GM18861 (cell line): ENCODE measurements around the gene RHOBTB3.
A peak's percentile ranks its signal among the peaks of the same experiment; 100 is the strongest.
"Not testable (repeated sequence)": the region's sequence is repeated elsewhere in the genome, so short reads cannot be mapped to it uniquely, and the experiment has no call there.

Experiments used
- ATAC-seq: cut with Tn5 transposase; IDR thresholded peaks from one replicate; pipeline ENCODE4 v1.9.1; 2021; ENCODE audit not compliant: unreplicated experiment

RHOBTB3 gene, protein sequence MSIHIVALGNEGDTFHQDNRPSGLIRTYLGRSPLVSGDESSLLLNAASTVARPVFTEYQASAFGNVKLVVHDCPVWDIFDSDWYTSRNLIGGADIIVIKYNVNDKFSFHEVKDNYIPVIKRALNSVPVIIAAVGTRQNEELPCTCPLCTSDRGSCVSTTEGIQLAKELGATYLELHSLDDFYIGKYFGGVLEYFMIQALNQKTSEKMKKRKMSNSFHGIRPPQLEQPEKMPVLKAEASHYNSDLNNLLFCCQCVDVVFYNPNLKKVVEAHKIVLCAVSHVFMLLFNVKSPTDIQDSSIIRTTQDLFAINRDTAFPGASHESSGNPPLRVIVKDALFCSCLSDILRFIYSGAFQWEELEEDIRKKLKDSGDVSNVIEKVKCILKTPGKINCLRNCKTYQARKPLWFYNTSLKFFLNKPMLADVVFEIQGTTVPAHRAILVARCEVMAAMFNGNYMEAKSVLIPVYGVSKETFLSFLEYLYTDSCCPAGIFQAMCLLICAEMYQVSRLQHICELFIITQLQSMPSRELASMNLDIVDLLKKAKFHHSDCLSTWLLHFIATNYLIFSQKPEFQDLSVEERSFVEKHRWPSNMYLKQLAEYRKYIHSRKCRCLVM

DNA sequence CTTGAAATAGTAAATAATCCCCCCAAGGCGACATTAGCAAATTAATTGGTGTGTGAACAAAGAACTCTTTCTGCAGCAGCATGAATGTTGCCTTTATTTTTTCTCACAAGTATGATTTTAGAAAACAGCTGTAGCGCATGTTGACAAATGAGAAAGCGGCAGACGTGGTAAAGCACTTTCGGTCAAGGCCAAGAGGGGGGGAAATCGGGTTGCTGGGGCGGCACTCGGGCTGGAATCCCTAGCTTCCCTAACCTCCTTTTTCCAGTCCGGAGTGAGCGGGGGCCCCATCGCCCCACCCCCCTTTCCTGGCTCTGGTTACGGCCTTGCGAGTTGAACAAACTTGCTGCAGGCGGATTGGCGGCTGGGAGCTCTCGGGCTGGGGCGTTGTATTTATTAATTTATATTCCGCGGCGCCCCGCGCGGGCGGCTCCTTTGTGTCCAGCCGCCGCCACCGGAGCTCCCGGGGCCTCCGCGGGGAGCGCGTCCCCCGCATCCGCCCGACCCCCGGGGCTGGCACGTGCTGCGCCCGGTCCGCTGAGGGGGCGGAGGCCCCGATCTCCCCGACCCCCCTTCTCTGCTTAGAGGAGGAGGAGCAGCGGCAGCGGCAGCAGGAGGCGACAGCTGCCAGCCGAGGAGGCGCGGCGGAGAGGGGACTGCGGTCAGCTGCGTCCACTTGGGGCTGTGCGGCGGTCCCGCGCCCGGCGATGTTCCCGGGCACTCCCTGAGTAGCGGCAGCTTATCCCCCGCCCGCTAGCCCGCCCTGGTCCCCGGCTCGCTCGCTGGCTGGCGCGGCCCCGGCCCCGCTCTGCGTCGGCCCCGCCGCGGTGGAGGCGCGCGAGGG, at the start of gene RHOBTB3:
TSS of gene RHOBTB3 (plus strand) at position 607 of the 841 bp plus-strand sequence. CDS start 347 bp downstream, outside the sequence.
- ATAC-seq = peak; percentile 31

DNA sequence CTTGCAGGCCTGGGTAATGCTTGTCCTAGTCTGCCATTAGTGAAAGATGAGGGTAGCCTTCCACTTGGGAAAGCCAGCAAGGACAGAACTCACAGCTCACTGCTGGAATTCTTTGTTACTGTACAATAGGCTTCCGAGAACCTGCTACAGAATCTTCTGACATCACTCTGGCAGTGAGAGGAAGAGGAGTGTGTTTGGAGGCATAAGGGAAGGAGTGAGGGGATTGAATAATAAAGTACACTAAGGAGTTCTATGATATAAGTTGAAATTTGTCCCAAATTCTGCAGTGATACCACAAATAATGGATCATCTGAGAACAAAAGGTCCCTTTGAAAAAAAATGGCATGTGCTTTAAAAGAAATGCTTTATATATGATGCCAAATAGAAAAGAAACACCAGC, 48.2 kb upstream of the RHOBTB3 start, which contains the start of gene SPATA9:
TSS of gene SPATA9 (minus strand) at position 101 of the 400 bp plus-strand sequence. CDS start 137 bp downstream, outside the sequence.
- ATAC-seq = no peak

DNA sequence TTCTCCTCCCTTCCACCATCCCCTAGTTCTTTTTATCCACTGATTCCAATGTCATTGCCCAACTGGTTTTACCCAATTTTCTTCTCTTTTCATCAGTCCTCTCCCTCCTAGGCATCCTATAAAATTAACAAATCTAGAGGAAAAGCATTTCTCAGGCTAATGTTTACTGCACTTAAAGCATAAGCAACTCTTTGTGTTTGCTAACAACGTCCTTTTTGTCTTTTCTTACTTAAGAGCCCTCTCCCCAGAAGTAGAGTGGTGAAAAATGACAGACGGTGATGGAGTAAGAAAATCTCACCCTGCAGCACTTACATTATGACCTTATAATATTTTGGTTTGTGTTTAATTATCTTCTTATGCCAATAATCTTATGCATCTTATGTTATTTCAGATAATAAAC, 46.8 kb upstream of the RHOBTB3 start:
- no peak for ATAC-seq

DNA sequence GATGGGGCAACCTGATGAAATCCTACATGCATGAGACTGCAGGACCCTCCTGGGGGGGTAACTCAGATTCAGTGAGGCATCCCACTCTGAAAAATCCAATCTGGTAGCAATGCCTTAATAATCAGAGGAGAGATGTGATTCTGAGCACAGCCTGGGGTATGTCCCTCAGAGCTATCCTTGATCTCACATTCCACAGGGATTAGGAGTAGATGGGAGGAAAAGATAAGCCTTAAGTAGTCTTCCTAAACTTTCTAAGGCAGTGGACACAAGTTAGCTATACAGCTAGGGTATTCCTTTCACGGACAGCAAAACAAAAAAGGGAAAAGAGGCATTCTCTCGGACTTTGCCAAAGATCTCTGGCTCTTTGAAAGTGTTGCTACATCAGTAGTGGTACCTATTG, 44.5 kb upstream of the RHOBTB3 start:
- no peak for ATAC-seq

DNA sequence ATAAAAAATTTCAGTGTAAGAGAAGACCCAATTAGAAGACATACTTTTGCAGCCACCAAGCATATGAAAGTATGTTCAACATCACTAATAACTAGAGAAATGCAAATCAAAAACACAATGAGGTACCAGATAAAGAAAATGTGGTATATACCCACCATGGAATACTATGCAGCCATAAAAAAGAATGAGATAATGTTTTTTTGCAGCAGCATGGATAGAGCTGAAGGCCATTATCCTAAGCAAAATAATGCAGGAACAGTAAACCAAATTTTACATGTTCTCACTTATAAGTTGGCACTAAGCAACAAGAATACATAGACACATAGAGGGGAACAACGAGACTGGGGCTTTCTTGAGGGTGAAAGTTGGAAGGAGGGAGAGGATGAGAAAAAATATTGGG, 41.5 kb upstream of the RHOBTB3 start:
- ATAC-seq = no peak

DNA sequence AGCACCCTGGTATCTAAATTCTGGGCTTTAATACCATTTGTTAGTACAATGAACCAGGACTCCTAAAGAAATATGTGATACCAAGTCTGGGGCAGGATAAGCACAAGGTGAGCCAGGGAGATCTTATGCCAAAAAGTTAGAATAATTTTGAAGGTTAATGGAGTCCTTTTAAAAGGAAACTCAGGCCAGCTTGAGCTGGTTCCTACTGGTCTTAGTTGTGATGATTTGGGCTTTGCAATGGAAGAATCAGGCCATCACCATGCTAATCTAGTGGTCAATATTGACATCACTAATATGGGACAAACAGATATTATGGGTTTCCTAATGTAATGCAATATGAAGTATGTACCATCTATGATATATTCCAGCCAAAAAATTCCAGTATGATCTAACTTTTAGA, 40.8 kb upstream of the RHOBTB3 start:
- ATAC-seq = no peak

DNA sequence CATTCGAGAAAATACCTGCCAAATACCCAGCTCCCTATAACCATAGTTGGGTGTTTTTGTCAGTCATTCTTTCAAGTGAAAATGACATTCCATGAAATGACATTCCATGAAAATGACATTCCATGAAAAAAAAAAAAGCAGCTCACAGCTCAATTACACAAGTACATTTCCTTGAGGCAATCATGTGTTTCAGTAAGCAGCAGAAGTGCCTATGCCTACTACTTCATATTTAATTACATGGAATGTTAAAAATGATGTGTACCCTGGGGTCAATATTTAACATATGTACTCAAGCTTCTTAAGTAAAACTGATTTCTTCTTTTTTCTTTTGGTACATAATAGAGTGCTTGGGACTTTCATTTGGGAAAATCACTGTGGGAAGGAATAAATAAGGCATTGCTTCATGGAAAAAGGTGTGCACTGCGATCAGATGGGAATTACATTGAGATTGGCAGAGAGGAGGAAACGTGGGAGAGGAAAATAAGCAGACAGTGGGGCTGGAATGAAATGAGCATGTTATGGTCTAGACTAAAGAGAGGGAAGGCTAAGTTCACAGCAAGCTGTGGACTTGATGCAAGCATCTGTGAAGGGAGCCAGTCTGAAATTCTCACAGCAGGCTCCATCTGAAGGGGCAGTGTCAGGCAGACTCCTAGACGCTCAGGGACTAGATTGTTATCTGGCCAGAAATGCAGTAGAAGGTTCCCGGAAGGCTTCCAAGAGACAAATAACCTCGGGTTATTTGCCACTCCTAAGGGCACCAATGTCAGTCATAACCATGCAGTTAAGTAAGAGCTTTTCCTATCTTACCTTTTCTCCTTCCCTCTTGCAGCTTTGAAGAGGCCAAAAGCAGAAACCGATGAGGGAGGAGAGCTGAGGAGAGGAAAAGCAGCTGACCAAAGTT, 33.1 kb upstream of the RHOBTB3 start:
- no peak for ATAC-seq

DNA sequence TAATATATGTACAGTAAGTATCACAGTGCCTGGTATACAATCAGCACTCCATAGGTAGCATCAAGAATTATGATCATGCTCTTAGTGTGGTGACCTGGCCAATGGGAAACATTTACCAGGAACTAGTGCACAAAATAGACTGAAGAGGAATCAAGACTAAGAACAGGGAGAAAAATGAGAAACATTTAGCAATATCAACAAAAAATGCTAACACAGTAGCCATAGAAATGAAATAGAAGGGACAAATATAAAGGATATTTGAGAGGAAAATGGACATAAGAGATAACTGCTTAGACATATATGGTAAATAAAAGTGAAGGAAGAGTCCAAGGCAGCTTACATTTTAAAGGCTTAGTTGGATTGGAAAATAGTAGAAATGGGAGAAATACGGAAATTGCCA, 31.8 kb upstream of the RHOBTB3 start:
- no peak for ATAC-seq

DNA sequence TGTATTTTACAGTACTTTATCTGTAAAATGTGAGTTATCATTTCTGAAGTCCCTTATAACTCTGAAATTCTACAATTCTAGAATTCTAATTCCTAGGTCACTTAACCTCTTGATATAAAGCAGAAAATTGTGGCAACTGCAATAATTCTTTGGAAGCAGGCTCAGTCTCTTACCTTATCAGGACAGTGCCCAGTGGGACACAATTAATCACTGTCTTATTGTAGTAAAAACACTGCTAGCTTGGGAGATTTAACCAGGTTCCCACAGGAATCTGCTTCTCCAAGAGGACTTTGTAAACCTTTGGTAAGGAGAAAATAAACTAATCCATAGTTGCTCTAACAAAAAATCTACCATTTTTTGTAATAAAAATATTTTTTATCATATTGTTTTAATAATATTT, 30.1 kb upstream of the RHOBTB3 start:
- ATAC-seq = no peak

DNA sequence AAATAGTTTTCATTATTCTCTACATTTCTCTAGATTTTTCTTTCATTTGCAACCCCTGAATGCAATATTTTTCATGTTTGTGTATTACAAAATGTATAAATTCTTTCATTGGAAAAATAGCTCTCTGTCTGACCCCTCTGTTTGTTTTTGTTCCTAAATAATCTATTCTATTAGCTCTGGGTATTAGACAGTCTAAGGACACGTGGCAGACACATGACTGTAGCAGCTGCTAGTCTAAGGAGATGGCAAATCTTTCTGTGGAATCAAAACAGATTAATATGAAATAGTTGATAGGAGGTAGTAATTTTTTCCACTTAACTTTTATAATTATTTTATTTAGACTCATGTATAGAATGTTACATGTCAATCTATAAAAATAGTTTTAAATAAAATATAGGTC, 27.0 kb upstream of the RHOBTB3 start:
- no peak for ATAC-seq

DNA sequence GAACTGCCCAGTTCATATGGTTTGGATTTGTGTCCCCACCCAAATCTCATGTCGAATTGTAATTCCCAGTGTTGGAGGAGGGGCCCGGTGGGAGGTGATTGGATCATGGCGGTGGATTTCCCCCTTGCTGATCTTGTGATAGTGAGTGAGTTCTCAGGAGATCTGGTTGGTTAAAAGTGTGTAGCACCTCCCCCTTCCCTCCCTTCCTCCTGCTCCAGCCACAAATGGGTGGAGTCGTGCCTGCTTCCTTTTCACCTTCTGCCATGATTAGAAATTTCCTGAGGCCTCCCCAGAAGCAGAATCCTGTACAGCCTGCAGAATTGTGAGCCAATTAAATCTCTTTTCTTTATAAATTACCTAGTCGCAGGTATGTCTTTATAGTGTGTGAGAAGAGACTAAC, 24.9 kb upstream of the RHOBTB3 start:
- ATAC-seq = not testable (repeated sequence)

DNA sequence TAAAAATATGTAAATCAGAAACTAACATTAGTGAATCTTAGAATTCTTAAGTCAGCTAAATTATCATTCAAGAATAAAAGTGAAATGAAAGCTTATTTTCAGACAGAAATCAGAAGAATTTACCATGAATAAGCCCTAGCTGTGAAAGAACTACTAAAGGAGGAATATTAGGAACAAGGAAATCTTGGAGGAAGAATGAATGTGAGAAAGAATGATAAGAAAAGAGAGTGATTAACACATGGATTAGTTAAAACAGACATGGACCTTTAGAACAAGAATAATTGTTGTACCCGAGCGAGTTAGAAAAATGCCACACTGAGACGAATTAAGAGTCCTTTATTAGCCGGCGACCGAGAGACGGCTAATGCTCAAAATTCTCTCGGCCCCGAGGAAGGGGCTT, 24.1 kb upstream of the RHOBTB3 start:
- no peak for ATAC-seq

DNA sequence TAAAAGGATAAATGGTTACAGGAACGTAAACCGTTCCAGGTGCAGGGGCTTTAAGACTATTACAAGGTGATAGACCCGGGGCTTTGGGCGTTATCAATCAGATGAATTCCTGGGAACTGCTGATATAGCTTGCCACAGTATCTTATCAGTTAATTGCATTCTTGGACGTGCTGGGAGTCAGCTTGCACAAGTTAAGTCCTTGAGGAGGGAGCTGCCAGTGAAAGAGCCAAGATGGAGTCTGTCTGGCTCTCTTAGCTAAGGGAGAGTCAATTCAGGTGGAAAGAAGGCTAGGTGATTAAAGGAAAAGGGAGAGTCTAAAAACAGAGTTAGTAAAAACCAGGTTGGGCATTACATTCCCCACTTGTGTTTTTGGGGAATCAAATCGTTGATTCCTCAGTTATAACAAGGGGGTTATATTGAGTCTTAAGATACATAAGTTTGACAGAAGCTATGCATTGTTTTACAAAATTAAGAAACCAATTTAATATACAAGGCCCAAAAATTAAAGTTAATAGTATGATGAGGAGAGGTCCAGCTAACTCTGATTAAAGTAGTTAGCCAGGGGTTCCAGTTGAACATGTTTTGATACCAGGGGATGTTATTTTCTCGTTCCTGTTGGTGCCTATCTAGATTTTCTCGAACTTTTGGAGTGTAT, 23.5 kb upstream of the RHOBTB3 start:
- not testable (repeated sequence) for ATAC-seq

DNA sequence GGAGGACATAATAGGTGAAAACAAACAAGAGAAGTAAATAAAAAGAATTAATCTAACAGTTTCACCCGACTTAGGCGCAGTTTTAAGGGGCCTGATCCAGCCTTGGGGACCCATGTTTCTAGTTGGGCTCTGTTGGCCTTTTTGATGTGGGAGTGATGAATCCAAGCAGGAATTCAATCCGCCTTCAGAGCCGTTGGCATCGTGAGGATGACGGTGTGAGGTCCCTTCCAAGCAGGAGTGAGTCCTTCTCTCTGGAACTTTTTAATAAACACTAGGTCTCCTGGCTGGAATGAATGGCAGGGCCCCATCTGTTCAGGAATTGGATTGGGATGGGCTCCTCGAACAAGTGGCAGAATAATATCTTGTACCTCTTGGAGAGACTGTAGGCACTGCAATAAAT, 22.3 kb upstream of the RHOBTB3 start:
- ATAC-seq = no peak

DNA sequence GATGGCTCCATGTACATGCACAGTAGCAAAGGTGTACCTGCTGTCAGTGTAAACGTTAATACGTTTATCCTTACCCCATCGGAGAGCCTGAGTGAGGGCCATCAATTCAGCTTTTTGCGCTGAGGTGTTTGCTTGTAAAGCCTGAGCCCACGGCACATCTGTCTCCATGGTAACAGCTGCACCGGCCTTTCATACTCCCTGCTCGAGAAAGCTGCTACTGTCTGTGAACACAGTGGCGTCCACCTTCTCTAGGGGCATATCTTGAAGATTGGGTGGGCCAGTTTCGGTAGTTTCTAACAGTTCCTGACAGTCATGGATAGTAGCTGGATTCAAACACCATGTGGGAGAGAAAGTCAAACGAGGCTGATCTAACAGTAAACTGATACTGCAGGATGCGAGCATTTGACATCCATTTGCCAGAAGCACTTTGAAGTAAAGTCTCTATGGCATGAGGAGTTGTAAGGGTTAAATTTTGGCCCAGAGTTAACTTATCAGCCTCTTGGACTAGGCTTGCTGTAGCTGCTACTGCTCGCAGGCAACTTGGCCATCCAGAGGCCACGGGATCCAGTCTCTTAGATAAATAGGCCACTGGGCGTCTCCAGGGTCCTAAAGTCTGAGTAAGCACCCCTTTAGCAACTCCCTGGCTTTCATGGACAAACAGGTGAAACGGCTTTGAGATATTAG, 21.0 kb upstream of the RHOBTB3 start:
- no peak for ATAC-seq

DNA sequence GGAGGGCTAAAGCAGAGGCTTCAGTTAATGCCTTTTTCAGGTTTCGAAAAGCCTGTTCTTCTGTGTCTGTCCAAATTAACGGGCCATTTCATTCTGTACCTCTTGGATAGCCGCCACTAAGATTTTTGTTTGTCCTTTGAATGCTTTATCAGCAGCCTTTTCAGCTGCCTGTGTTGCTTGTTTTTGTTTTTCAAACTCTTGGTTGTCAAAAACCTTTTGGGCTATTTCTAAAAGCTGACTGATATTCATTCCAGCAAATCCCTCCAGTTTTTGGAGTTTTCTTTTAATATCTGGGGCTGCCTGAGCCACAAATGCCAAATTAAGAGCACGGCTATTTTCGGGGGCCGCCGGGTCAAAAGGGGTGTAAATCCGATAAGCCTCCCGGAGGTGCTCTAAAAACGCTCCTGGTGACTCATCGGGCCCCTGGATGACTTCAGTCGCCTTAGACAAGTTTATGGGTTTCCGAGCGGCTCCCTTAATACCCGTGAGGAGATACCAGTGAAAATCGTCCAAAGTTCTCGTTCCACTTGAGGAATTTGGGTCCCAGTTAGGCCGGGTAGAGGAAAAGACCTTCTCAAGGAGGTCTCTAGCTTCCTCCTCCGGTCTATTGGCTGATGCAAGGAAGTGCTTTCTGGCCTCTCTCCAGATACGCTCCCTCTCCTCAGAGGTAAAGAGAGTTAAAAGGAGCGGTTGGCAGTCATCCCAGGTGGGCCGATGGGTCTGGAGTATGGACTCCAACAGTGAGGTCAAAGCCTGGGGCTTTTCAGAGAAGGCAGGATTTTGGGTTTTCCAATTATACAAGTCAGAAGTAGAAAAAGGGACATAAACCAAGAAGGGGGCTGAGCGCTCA, 20.3 kb upstream of the RHOBTB3 start:
- ATAC-seq = not testable (repeated sequence)

DNA sequence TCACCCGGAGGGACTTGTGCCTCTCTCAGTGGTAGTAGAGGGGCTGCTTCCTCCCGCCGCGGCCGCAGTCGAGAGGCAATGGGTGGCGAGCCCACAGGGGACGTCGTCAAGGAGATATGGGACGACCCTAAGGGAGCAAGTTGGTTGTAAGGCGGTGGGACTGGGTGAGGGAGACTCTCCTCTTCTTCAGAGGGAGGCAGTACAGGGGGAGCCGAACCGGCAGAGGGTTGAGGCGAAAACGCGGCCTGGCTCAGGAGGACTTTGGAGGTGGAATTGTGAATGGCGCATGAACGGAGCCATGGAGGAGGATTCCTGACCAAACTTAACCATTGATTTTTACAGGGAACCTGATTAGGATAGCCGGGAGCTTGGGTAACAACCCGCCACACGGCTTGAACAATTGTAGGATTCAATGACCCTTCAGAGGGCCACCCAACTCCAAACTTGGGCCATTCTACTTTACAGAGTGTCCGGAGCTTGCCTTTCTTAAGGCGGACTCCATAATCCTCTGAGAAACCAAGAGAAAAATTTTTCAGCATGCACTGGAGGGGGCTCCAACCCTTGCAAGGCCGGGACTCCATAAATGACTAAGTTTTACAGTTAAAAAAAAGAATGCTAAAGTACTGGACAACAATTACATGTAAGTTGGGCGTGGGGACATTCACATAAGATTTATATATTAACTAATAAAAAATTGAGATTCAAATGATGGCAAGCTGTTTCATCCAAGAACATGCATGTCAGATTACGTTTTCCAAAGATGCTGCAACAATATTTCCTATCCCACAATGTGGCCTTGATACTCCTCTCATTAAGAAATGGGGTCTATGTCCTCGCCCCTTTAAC, 19.4 kb upstream of the RHOBTB3 start:
- no peak for ATAC-seq
